Aorta (tissue), 5 donors: ENCODE measurements around the gene CTBP1. TPM values are rescaled to one million over a fixed set of nuclear protein-coding genes. Genes with fewer than 3 reads are reported as not detected.

Experiments used
- ATAC-seq: fragments of 200-7000 bp; cut with Tn5 transposase; one replicate; pipeline ENCODE4 v1.9.1; 2022; ENCODE audit warnings: moderate library complexity; ENCODE audit not compliant: low FRiP score
- DNase-seq, 2 donors: peaks; one replicate each; pipeline ENCODE4 v3.0.0-alpha.2; 2020
- H3K27ac ChIP-seq, 2 donors: one replicate each; pipeline ENCODE4 v1.5.1; 2013; ENCODE audit warnings: low read length in 2 of 2, mild to moderate bottlenecking in 2 of 2, moderate library complexity in 2 of 2, control low read depth in 1 of 2, inconsistent platforms in 1 of 2, low read depth in 1 of 2
- H3K27me3 ChIP-seq, 2 donors: one replicate each; pipeline ENCODE4 v1.6.1; 2013; ENCODE audit warnings: control low read depth in 1 of 2, low read length in 1 of 2, mild to moderate bottlenecking in 1 of 2, moderate library complexity in 1 of 2; ENCODE audit not compliant: insufficient read depth in 2 of 2, control insufficient read depth in 1 of 2
- H3K36me3 ChIP-seq, 2 donors: one replicate each; pipeline ENCODE4 v1.6.1; 2013; ENCODE audit warnings: control low read depth in 1 of 2, low read length in 1 of 2, mild to moderate bottlenecking in 1 of 2; ENCODE audit not compliant: insufficient read depth in 2 of 2, control insufficient read depth in 1 of 2
- H3K4me1 ChIP-seq, 2 donors: one replicate each; pipeline ENCODE4 v1.6.1; 2013; ENCODE audit warnings: low read length in 2 of 2, control low read depth in 1 of 2, mild to moderate bottlenecking in 1 of 2, moderate library complexity in 1 of 2; ENCODE audit not compliant: insufficient read depth in 2 of 2, control insufficient read depth in 1 of 2
- H3K4me3 ChIP-seq, 2 donors: one replicate each; pipeline ENCODE4 v1.5.1; 2013; ENCODE audit warnings: low read length in 2 of 2, control low read depth in 1 of 2, mild to moderate bottlenecking in 1 of 2
- H3K9me3 ChIP-seq: one replicate; pipeline ENCODE4 v1.6.1; 2013; ENCODE audit warnings: mild to moderate bottlenecking, low read length; ENCODE audit not compliant: control insufficient read depth
- WGBS, 2 donors: extraction: QIAGEN DNeasy Blood & Tissue Kit; methylation state at CpG; one replicate each; pipeline ENCODE4 v1.1.7; 2013; 5-methylcytosine and 5-hydroxymethylcytosine counted together
- intact Hi-C, 2 donors: fragments of 100-400 bp; cut with DNase I; formaldehyde crosslinking; loops; one replicate each; pipeline versions ENCODE4 v1.14.2 to v1.15.0; 2022
- polyA plus RNA-seq, 2 donors: library from polyadenylated mRNA; stranded (reverse); fragments of 200-250 nt; gene quantifications; one replicate each; pipeline ENCODE4 v1.2.3, GENCODE V29; 2013
- total RNA-seq, 2 donors: library from RNA; stranded (reverse); fragmentation: NEBNext Ultra II Directional; extraction: Animal tissue kit (Norgen Biotek cat#: 25700); gene quantifications; one replicate each; pipeline ENCODE4 v1.2.1, GENCODE V29; 2021
- donor health status: healthy with polysubstance abuse.
- donor health status: Bipolar disorder and iron deficiency.
- donor health status: DM: no; HTN: no; CAD: no.
- donor health status: DM: no; HTN: no; CAD: no.
- donor health status: DM: yes; HTN: yes; CAD: no.

Gene CTBP1
- total and polyA plus RNA-seq, 4 donors: 66.4 to 145 (median 104) TPM

GRCh38 chr4:1222036-1222789, 26.7 kb downstream of the CTBP1 start:
- Histone ChIP-seq H3K4me1 (no peaks in the 10 kb centered on the region), H3K27me3 (no peaks in the 10 kb centered on the region), H3K36me3 (peaks cover 0 to 18% of the 10 kb centered on the region in 2 donors), H3K9me3 (no peaks in the 10 kb centered on the region), H3K27ac (no peak overlapping the region), H3K4me3 (no peak overlapping the region)
- ATAC-seq (no peak), DNase-seq (no peak)
- intact Hi-C loops: no loop called here
- 93% methylated on average over 31 to 34 of the region's 34 CpGs for WGBS, 2 donors

DNA sequence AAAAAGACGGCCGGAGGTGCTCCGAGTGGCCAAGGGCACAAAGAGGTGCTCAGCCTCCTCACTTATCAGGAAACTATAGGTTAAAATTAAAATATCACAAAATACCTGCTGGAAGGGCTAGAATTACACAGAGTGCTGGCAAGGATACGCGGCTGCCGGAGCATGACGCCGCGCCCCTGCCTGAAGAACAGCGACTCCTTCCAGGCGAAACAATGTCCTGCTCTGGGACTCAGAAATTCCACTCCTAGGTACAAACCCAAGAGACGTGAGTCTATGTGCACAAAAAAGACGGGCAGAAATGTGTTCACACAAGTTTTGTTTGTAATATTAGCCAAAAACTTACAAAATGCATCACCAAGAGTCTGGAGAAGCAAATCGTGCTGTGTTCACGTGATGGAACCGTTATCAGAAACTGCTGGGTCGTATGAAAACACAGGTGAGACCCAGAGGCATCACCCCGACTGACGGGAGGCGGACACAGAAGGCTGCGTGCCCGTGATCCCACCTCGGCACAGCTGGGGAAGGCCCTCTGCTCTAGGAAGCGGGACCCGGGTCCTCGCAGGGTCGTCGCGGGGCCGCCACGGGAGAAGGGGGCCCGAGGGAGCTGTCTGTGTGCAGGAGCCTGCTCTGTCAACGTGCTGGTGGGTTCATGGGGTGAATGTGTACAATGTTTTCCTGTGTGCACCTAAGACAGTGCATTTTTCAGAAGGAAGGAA, 27.6 kb downstream of the CTBP1 start:
- ATAC-seq (no peak), DNase-seq (no peak)
- Histone ChIP-seq H3K27ac (no peak overlapping the region), H3K27me3 (no peaks in the 10 kb centered on the region), H3K4me3 (no peak overlapping the region), H3K9me3 (no peaks in the 10 kb centered on the region), H3K36me3 (peaks cover 0 to 16% of the 10 kb centered on the region in 2 donors), H3K4me1 (no peaks in the 10 kb centered on the region)
- WGBS, 2 donors: 90% methylated on average over 33 of the region's 33 CpGs
- intact Hi-C loops: no loop called here

- Histone ChIP-seq H3K4me1 (no peaks in the 10 kb centered on the region), H3K9me3 (no peaks in the 10 kb centered on the region), H3K4me3 (no peak overlapping the region), H3K27me3 (no peaks in the 10 kb centered on the region), H3K36me3 (peaks cover 0 to 15% of the 10 kb centered on the region in 2 donors), H3K27ac (no peak overlapping the region)
- WGBS, 2 donors: 90 to 93% methylated on average over 16 of the region's 16 CpGs
- no peak for ATAC-seq
- intact Hi-C loops: no loop called here
- DNase-seq: no peak
Measured at GRCh38 chr4:1220566-1220965, 28.4 kb downstream of the CTBP1 start.

- Histone ChIP-seq H3K4me3 (no peak overlapping the region), H3K4me1 (no peaks in the 10 kb centered on the region), H3K36me3 (peaks cover 0 to 11% of the 10 kb centered on the region in 2 donors), H3K27me3 (no peaks in the 10 kb centered on the region), H3K27ac (no peak overlapping the region), H3K9me3 (no peaks in the 10 kb centered on the region)
- no peak for DNase-seq
- intact Hi-C loops: no loop called here
- WGBS, 2 donors: 95% methylated on average over 7 of the region's 7 CpGs
- ATAC-seq: no peak
Measured at GRCh38 chr4:1219566-1219950, 29.4 kb downstream of the CTBP1 start.

- Histone ChIP-seq H3K27me3 (no peaks in the 10 kb centered on the region), H3K36me3 (peaks cover 0 to 11% of the 10 kb centered on the region in 2 donors), H3K9me3 (no peaks in the 10 kb centered on the region), H3K27ac (no peak overlapping the region), H3K4me1 (no peaks in the 10 kb centered on the region), H3K4me3 (no peak overlapping the region)
- no peak for ATAC-seq
- intact Hi-C loops: no loop called here
- no peak for DNase-seq
- WGBS, 2 donors: 87 to 92% methylated on average over 21 of the region's 21 CpGs
Measured at GRCh38 chr4:1218634-1219565, 30.0 kb downstream of the CTBP1 start.

- peaks cover 0 to 12% of the 10 kb centered on the region in 2 donors for H3K36me3 ChIP-seq
- WGBS, 2 donors: 95 to 96% methylated on average over 27 of the region's 27 CpGs
- intact Hi-C loops: no loop called here
- DNase-seq (no peak), ATAC-seq (no peak)
- H3K27ac ChIP-seq: no peak overlapping the region
- no peaks in the 10 kb centered on the region for H3K9me3 ChIP-seq
- no peaks in the 10 kb centered on the region for H3K4me1 ChIP-seq
- H3K4me3 ChIP-seq: no peak overlapping the region
- H3K27me3 ChIP-seq: no peaks in the 10 kb centered on the region
Measured at GRCh38 chr4:1217366-1217765, 31.6 kb downstream of the CTBP1 start.

DNA sequence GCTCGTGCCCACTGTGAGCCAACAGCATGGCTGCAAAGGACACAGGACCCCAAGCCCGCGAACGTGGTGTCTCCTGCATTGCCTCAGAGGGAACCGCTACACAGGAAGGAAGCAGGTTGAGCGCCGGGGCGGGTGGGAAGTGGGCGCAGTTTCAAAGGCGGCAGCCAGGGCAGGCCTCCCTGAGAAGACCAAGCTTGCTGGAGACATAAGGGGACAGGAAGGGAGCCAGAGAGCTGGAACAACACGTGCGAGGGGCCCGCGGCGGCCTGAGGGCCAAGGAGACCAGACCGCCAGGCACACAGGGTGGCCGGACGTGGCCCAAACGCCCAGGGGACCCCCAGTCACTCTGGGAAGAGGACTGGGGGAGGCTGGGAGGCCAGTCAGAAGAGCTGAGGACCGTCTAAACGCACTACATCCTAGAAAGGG, 32.0 kb downstream of the CTBP1 start:
- DNase-seq: no peak
- peaks cover 0 to 12% of the 10 kb centered on the region in 2 donors for H3K36me3 ChIP-seq
- intact Hi-C loops: no loop called here
- no peak overlapping the region for H3K27ac ChIP-seq
- no peaks in the 10 kb centered on the region for H3K4me1 ChIP-seq
- ATAC-seq: no peak
- H3K4me3 ChIP-seq: no peak overlapping the region
- 88 to 89% methylated on average over 20 to 21 of the region's 21 CpGs for WGBS, 2 donors
- H3K9me3 ChIP-seq: no peaks in the 10 kb centered on the region
- no peaks in the 10 kb centered on the region for H3K27me3 ChIP-seq

GRCh38 chr4:1216076-1216614, 32.8 kb downstream of the CTBP1 start:
- no peak for ATAC-seq
- 94 to 95% methylated on average over 34 of the region's 34 CpGs for WGBS, 2 donors
- no peaks in the 10 kb centered on the region for H3K9me3 ChIP-seq
- peaks cover 0 to 10% of the 10 kb centered on the region in 2 donors for H3K36me3 ChIP-seq
- intact Hi-C loops: no loop called here
- H3K4me3 ChIP-seq: no peak overlapping the region
- DNase-seq: no peak
- H3K27me3 ChIP-seq: no peaks in the 10 kb centered on the region
- no peaks in the 10 kb centered on the region for H3K4me1 ChIP-seq
- no peak overlapping the region for H3K27ac ChIP-seq
